Measurements from ENCODE around the gene ASIC4.

The ASIC4 gene

GRCh38 chr2:219480004-219480403 is 34.3 kb upstream of the ASIC4 start:
- DNase-seq (ENCODE audit: low read depth) = no peak

GRCh38 chr2:219482674-219483405 is 31.4 kb upstream of the ASIC4 start:
- no peak for DNase-seq (ENCODE audit: low read depth)

DNA sequence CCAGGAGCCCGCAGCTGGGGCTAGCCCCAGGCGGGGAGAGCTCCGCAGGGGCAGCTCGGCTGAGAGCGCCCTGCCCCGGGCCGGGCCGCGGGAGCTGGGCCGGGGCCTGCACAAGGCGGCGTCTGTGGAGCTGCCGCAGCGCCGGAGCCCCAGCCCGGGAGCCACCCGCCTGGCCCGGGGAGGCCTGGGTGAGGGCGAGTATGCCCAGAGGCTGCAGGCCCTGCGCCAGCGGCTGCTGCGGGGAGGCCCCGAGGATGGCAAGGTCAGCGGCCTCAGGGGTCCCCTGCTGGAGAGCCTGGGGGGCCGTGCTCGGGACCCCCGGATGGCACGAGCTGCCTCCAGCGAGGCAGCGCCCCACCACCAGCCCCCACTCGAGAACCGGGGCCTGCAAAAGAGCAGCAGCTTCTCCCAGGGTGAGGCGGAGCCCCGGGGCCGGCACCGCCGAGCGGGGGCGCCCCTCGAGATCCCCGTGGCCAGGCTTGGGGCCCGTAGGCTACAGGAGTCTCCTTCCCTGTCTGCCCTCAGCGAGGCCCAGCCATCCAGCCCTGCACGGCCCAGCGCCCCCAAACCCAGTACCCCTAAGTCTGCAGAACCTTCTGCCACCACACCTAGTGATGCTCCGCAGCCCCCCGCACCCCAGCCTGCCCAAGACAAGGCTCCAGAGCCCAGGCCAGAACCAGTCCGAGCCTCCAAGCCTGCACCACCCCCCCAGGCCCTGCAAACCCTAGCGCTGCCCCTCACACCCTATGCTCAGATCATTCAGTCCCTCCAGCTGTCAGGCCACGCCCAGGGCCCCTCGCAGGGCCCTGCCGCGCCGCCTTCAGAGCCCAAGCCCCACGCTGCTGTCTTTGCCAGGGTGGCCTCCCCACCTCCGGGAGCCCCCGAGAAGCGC is 30.6 kb upstream of the ASIC4 start:
- DNase-seq (ENCODE audit: low read depth) = no peak

GRCh38 chr2:219484343-219485200 is 29.7 kb upstream of the ASIC4 start:
- DNase-seq (ENCODE audit: low read depth) = no peak

GRCh38 chr2:219485201-219485580 is 29.1 kb upstream of the ASIC4 start:
- no peak for DNase-seq (ENCODE audit: low read depth)

- DNase-seq (ENCODE audit: low read depth) = no peak
These were observed 27.8 kb upstream of the ASIC4 start for GRCh38 chr2:219486380-219486959.

DNA sequence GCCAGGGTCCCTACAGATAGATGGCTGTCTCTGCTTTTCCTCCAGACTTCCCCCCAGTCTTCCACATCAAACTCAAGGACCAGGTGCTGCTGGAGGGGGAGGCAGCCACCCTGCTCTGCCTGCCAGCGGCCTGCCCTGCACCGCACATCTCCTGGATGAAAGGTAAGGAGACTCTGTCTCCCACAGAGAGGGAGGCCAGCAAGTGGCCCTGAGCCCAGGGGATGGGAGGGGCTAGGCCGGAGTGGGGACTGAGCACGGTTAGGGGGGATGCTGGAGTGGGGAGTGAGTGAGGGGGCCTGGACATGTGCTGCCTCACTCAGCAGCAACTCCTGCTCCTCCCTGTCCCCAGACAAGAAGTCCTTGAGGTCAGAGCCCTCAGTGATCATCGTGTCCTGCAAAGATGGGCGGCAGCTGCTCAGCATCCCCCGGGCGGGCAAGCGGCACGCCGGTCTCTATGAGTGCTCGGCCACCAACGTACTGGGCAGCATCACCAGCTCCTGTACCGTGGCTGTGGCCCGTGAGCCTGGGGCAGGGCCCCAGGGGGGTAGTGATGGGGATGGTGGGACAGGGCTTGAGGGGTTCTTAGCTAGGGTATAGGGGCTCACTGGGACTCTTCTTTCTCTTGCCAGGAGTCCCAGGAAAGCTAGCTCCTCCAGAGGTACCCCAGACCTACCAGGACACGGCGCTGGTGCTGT is 26.0 kb upstream of the ASIC4 start:
- DNase-seq (ENCODE audit: low read depth) = no peak

DNA sequence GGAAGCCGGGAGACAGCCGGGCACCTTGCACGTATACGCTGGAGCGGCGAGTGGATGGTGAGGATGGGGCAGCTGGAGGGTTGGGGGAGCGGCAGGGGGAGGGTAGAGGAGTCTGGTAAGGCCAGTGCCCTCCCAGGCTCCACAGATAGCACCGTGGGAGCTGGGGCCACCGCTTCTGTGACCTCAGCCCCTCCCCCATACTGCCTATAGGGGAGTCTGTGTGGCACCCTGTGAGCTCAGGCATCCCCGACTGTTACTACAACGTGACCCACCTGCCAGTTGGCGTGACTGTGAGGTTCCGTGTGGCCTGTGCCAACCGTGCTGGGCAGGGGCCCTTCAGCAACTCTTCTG is 25.5 kb upstream of the ASIC4 start:
- no peak for DNase-seq (ENCODE audit: low read depth)

- DNase-seq (ENCODE audit: low read depth) = no peak
These were observed 25.0 kb upstream of the ASIC4 start for GRCh38 chr2:219489315-219489714.

- DNase-seq (ENCODE audit: low read depth) = no peak
These were observed 24.1 kb upstream of the ASIC4 start for GRCh38 chr2:219490186-219490585.

GRCh38 chr2:219490600-219491130 is 23.6 kb upstream of the ASIC4 start:
- DNase-seq (ENCODE audit: low read depth) = no peak

- no peak for DNase-seq (ENCODE audit: low read depth)
These were observed 22.9 kb upstream of the ASIC4 start for GRCh38 chr2:219491278-219491963.

DNA sequence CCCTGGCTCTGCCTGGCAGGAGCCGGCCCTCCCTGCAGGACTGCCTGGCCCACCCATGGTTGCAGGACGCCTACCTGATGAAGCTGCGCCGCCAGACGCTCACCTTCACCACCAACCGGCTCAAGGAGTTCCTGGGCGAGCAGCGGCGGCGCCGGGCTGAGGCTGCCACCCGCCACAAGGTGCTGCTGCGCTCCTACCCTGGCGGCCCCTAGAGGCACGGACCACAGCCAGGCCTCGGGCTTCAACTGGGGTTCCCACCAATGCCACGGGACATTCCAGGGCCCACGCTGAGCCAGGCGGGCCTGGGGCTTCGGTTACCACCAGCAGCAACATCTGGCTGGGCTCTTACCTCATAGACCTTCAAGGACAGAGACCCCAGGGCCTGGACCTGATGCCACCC is 21.7 kb upstream of the ASIC4 start:
- no peak for DNase-seq (ENCODE audit: low read depth)

GRCh38 chr2:219493086-219493485 is 21.2 kb upstream of the ASIC4 start:
- no peak for DNase-seq (ENCODE audit: low read depth)

GRCh38 chr2:219494952-219495530 is 19.2 kb upstream of the ASIC4 start:
- no peak for DNase-seq (ENCODE audit: low read depth)

- no peak for DNase-seq (ENCODE audit: low read depth)
These were observed 18.7 kb upstream of the ASIC4 start for GRCh38 chr2:219495531-219496122.

GRCh38 chr2:219496247-219496824 is 17.9 kb upstream of the ASIC4 start:
- no peak for DNase-seq (ENCODE audit: low read depth)

GRCh38 chr2:219496825-219497494 is 17.3 kb upstream of the ASIC4 start:
- DNase-seq (ENCODE audit: low read depth) = no peak
